Neuronal stem cell (in vitro differentiated cells): ENCODE data around the gene HOXB7.

Source experiments
- DNase-seq: peaks from one replicate; pipeline ENCODE4 v3.0.0-alpha.2; 2013; ENCODE audit warnings: low spot score
- H2AFZ ChIP-seq: one replicate; pipeline ENCODE4 v1.6.1; 2013; ENCODE audit warnings: mild to moderate bottlenecking, low read length, inconsistent platforms
- H2AK5ac ChIP-seq: 2 replicates; pipeline ENCODE4 v1.6.1; 2013; ENCODE audit warnings: low read depth, mild to moderate bottlenecking, inconsistent platforms, low read length, moderate library complexity, mixed read lengths
- H2BK120ac ChIP-seq: 2 replicates; pipeline ENCODE4 v1.6.1; 2013; ENCODE audit warnings: low read depth, mild to moderate bottlenecking, inconsistent platforms, low read length, moderate library complexity, mixed read lengths
- H2BK12ac ChIP-seq: one replicate; pipeline ENCODE4 v1.6.1; 2013; ENCODE audit warnings: low read length, inconsistent platforms
- H2BK15ac ChIP-seq: 2 replicates; pipeline ENCODE4 v1.6.1; 2013; ENCODE audit warnings: mild to moderate bottlenecking, low read length, inconsistent platforms, mixed read lengths
- H2BK5ac ChIP-seq: one replicate; pipeline ENCODE4 v1.6.1; 2013; ENCODE audit warnings: inconsistent platforms, mild to moderate bottlenecking, low read length, moderate library complexity
- H3K14ac ChIP-seq: one replicate; pipeline ENCODE4 v1.6.1; 2013; ENCODE audit warnings: low read length, inconsistent platforms
- H3K18ac ChIP-seq: 2 replicates; pipeline ENCODE4 v1.6.1; 2013; ENCODE audit warnings: low read length, inconsistent platforms
- H3K23ac ChIP-seq: 2 replicates; pipeline ENCODE4 v1.6.1; 2013; ENCODE audit warnings: low read depth, mild to moderate bottlenecking, mixed read lengths, low read length, inconsistent platforms; ENCODE audit not compliant: poor library complexity
- H3K27ac ChIP-seq: replicated peaks from 3 replicates; pipeline ENCODE4 v1.5.1; 2013; ENCODE audit warnings: low read length, inconsistent platforms
- H3K27me3 ChIP-seq, 3 experiments: 2 replicates each; pipeline ENCODE4 v1.6.1; 2013; ENCODE audit warnings: low read length in 3 of 3, mild to moderate bottlenecking in 2 of 3, inconsistent platforms in 1 of 3, low read depth in 1 of 3, mixed read lengths in 1 of 3, moderate library complexity in 1 of 3; ENCODE audit not compliant: control insufficient read depth in 3 of 3, insufficient read depth in 3 of 3
- H3K36me3 ChIP-seq, 2 donors: replicated peaks in 1 of 2; 2 replicates each; pipeline ENCODE4 v1.6.1; 2013; ENCODE audit warnings: low read length in 2 of 2; ENCODE audit not compliant: control insufficient read depth in 2 of 2, insufficient read depth in 2 of 2
- H3K4ac ChIP-seq: 2 replicates; pipeline ENCODE4 v1.6.1; 2013; ENCODE audit warnings: inconsistent platforms, mild to moderate bottlenecking, low read length, moderate library complexity
- H3K4me1 ChIP-seq, 2 donors: 1 replicate in 1 of 2; 2 replicates in 1 of 2; pipeline ENCODE4 v1.6.1; 2013; ENCODE audit warnings: low read length in 2 of 2, low read depth in 1 of 2; ENCODE audit not compliant: control insufficient read depth in 2 of 2, insufficient read depth in 1 of 2
- H3K4me2 ChIP-seq: one replicate; pipeline ENCODE4 v1.6.1; 2013; ENCODE audit warnings: mild to moderate bottlenecking, low read length, inconsistent platforms; ENCODE audit not compliant: insufficient read depth, poor library complexity, severe bottlenecking
- H3K4me3 ChIP-seq, 2 donors: 2 replicates each; pipeline ENCODE4 v1.5.1; 2013; ENCODE audit warnings: low read length in 2 of 2, mild to moderate bottlenecking in 2 of 2, inconsistent platforms in 1 of 2, moderate library complexity in 1 of 2
- H3K79me1 ChIP-seq: one replicate; pipeline ENCODE4 v1.6.1; 2013; ENCODE audit warnings: low read depth, mild to moderate bottlenecking, inconsistent platforms, low read length, moderate library complexity
- H3K9ac ChIP-seq: one replicate; pipeline ENCODE4 v1.6.1; 2013; ENCODE audit warnings: mild to moderate bottlenecking, low read depth, low read length, inconsistent platforms; ENCODE audit not compliant: poor library complexity
- H3K9me3 ChIP-seq, 2 donors: replicated peaks in 1 of 2; 2 replicates each; pipeline versions ENCODE3 to v1.6.1; 2013; ENCODE audit warnings: low read length in 2 of 2, mild to moderate bottlenecking in 2 of 2, inconsistent platforms in 1 of 2, low read depth in 1 of 2, mixed read lengths in 1 of 2, moderate library complexity in 1 of 2; ENCODE audit not compliant: control insufficient read depth in 2 of 2, insufficient read depth in 1 of 2
- H4K8ac ChIP-seq: one replicate; pipeline ENCODE4 v1.6.1; 2013; ENCODE audit warnings: low read depth, mild to moderate bottlenecking, inconsistent platforms, low read length, moderate library complexity
- H4K91ac ChIP-seq: one replicate; pipeline ENCODE4 v1.6.1; 2013; ENCODE audit warnings: low read length, low read depth, mild to moderate bottlenecking, inconsistent platforms; ENCODE audit not compliant: poor library complexity
- WGBS, 2 donors: extraction: QIAGEN DNeasy Blood & Tissue Kit; methylation state at CpG; one replicate each; pipeline ENCODE4 v1.1.7; 2013; ENCODE audit warnings: missing lambda C conversion rate in 2 of 2, mixed read lengths in 1 of 2; ENCODE audit not compliant: insufficient read length in 2 of 2, insufficient replicate concordance in 1 of 2; ENCODE audit errors: extremely low coverage in 2 of 2; 5-methylcytosine and 5-hydroxymethylcytosine counted together

Gene HOXB7

DNA sequence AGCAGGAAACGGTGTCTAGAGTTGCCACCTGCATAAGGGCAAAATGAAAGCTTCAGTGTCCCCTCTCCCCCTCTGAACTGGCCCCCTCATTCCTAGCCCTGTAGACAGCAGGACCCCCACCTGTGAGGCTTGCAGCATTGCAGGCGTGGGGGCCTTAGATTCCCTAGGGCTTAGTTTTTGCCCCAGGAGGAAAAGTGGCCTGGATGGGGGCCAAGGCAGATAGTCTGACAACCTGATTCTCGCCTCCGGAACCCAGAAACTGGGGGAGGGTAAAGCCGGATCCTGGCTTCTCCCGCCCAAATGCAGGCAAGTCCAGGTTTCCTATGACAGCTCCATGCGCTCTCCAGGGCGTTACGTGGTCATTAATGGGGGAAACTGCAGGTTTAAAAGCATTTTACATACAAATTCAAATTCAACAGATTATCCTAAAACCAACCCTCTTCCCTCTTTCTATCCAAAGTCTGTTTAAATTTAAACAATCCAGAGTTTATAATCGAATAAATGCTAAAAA lies 5.4 kb downstream of the HOXB7 start:
- H3K79me1 ChIP-seq = no peaks in the 10 kb centered on the region
- H2BK15ac ChIP-seq = no peak overlapping the region
- WGBS, 2 donors = no CpG with 5 or more reads among the region's 10 CpGs
- no peaks in the 10 kb centered on the region for H3K4me1 ChIP-seq
- no peak overlapping the region for H3K14ac ChIP-seq
- no peak overlapping the region for H3K4me3 ChIP-seq
- H2BK12ac ChIP-seq = no peak overlapping the region
- H2AFZ ChIP-seq = no peak overlapping the region
- H3K18ac ChIP-seq = no peak overlapping the region
- no peak overlapping the region for H3K4me2 ChIP-seq
- H4K91ac ChIP-seq = no peak overlapping the region
- peaks cover 66 to 99% (median 97%) of the 10 kb centered on the region in 3 experiments for H3K27me3 ChIP-seq
- H2AK5ac ChIP-seq = no peak overlapping the region
- no peak overlapping the region for H3K23ac ChIP-seq
- H3K9me3 ChIP-seq = peaks cover 8 to 12% of the 10 kb centered on the region in 2 donors
- DNase-seq = no peak
- no peak overlapping the region for H2BK120ac ChIP-seq
- H3K9ac ChIP-seq = no peak overlapping the region
- no peaks in the 10 kb centered on the region for H3K36me3 ChIP-seq
- H4K8ac ChIP-seq = no peak overlapping the region
- no peak overlapping the region for H3K27ac ChIP-seq
- H3K4ac ChIP-seq = no peak overlapping the region
- no peak overlapping the region for H2BK5ac ChIP-seq

DNA sequence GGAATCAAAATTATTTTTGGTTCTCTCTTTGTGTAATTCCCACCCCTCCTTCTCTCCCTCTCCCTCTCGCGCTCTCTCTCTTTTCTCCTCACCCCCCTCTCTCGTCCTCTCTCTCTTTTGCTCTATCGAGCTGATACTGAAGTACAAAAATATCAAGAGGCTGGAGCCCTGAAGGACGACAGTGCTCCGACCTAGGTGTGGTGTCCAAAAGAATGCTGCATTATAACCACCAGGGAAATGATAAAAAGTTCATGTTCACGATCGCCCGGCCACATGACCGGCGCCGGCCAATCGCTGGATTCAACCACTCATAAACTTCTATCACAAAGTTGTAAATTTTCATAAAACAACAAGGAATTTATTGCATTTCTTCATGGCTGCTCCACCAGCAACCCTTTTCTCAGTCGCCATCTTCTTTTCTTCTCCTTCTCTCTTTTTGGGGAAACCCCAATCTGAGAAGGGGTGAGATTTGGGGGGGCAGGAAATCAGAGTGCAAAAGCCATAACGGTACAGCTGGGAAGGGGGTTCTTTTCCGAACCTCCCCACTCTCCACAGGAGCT lies 6.0 kb downstream of the HOXB7 start, which contains the start of gene HOXB6:
Gene HOXB6 (minus strand): TSS at position 217 of the 560 bp plus-strand sequence. CDS start 6,836 bp downstream, outside the sequence.
- Histone ChIP-seq H3K14ac (no peak within 1 kb of the TSS), H4K8ac (no peak within 1 kb of the TSS), H3K36me3 (no peaks in the 10 kb centered on the region), H2BK15ac (no peak within 1 kb of the TSS), H2BK5ac (no peak within 1 kb of the TSS), H2AFZ (no peak within 1 kb of the TSS), H2AK5ac (no peak within 1 kb of the TSS), H3K4me1 (no peaks in the 10 kb centered on the region), H3K79me1 (no peaks in the 10 kb centered on the region), H3K9me3 (peaks cover 8 to 9% of the 10 kb centered on the region in 2 donors), H3K18ac (no peak within 1 kb of the TSS), H4K91ac (no peak within 1 kb of the TSS), H3K4ac (no peak within 1 kb of the TSS), H3K9ac (no peak within 1 kb of the TSS), H2BK12ac (no peak within 1 kb of the TSS), H3K4me2 (no peak within 1 kb of the TSS), H3K27me3 (peaks cover 66 to 99% (median 97%) of the 10 kb centered on the region in 3 experiments), H2BK120ac (no peak within 1 kb of the TSS), H3K27ac (no peak within 1 kb of the TSS), H3K23ac (no peak within 1 kb of the TSS), H3K4me3 (no peak within 1 kb of the TSS)
- DNase-seq = no peak
- no CpG with 5 or more reads among the region's 16 CpGs for WGBS, 2 donors

DNA sequence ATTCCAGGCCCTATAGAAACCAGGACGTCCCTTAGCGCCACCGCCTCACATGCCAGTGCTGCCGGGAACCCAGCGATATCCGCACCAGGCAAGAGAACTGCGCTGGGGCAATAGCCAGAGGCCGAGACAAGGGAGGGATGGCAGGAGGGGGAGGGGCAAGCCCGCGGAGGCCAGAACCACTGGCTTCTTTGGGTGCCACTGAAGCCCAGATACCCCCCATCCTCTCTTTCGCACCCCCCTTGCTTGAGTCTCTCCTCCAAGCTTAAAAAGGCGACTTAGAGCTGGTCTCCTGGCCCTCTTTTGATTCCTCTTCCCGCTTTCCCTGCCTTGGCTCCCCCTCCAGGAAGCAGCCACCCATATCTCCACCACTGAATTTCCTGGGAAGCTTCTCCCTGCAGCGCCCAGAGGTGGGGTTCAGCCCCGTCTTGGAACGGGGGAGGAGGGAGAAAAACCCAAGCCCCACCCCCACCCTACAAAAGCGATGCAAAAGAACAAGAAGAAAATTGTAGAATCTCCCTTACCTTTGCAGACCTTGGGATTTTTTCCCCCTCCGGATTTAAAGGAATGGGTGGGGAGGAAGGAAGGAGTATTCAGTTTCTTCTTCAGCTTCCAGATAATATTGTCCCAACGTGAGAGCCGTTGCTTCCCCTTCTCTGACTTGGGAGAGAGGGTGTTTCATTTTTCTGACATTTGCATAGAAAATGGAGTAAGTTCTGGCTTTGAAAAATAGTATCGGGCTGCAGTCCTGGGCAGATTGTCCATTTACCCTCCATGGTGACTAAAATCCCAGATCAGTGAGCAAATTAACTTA lies 6.7 kb downstream of the HOXB7 start:
- Histone ChIP-seq H3K18ac (no peak overlapping the region), H3K9ac (no peak overlapping the region), H2AFZ (no peak overlapping the region), H4K91ac (no peak overlapping the region), H3K4me2 (no peak overlapping the region), H3K4ac (no peak overlapping the region), H2BK12ac (no peak overlapping the region), H4K8ac (no peak overlapping the region), H3K79me1 (no peaks in the 10 kb centered on the region), H3K23ac (no peak overlapping the region), H3K36me3 (no peaks in the 10 kb centered on the region), H3K4me1 (no peaks in the 10 kb centered on the region), H3K9me3 (peaks cover 6 to 8% of the 10 kb centered on the region in 2 donors), H2AK5ac (no peak overlapping the region), H3K27ac (no peak overlapping the region), H2BK15ac (no peak overlapping the region), H3K27me3 (peaks cover 64 to 99% (median 97%) of the 10 kb centered on the region in 3 experiments), H3K4me3 (no peak overlapping the region), H3K14ac (no peak overlapping the region), H2BK5ac (no peak overlapping the region), H2BK120ac (no peak overlapping the region)
- DNase-seq = no peak
- WGBS, 2 donors = no CpG with 5 or more reads among the region's 21 CpGs
